GM18867 (cell line): ENCODE results near the gene PITPNM2.

ENCODE experiments used
- ATAC-seq: cut with Tn5 transposase; IDR thresholded peaks from one replicate; pipeline ENCODE4 v1.9.1; 2021; ENCODE audit warnings: mild to moderate bottlenecking, moderate library complexity; ENCODE audit not compliant: unreplicated experiment

Gene PITPNM2

GRCh38 chr12:123145211-123145610 lies 5.7 kb downstream of the PITPNM2 start:
- ATAC-seq = no peak

GRCh38 chr12:123143736-123144461 lies 7.0 kb downstream of the PITPNM2 start:
- ATAC-seq = no peak

- ATAC-seq = no peak
Observed at GRCh38 chr12:123142921-123143735, 7.8 kb downstream of the PITPNM2 start.

- no peak for ATAC-seq
Observed at GRCh38 chr12:123142518-123142840, 8.4 kb downstream of the PITPNM2 start.

GRCh38 chr12:123141615-123142517 lies 9.0 kb downstream of the PITPNM2 start:
- ATAC-seq = no peak

GRCh38 chr12:123140676-123141614 lies 9.9 kb downstream of the PITPNM2 start:
- ATAC-seq = no peak

- ATAC-seq = no peak
Observed at GRCh38 chr12:123139926-123140675, 10.8 kb downstream of the PITPNM2 start.

GRCh38 chr12:123135688-123136087 lies 15.2 kb downstream of the PITPNM2 start:
- no peak for ATAC-seq

GRCh38 chr12:123134826-123135225 lies 16.1 kb downstream of the PITPNM2 start:
- ATAC-seq = no peak

- no peak for ATAC-seq
Observed at GRCh38 chr12:123134271-123134671, 16.6 kb downstream of the PITPNM2 start.

GRCh38 chr12:123133701-123134100 lies 17.2 kb downstream of the PITPNM2 start:
- no peak for ATAC-seq

GRCh38 chr12:123132951-123133619 lies 17.8 kb downstream of the PITPNM2 start:
- ATAC-seq = no peak

GRCh38 chr12:123131879-123132402 lies 18.9 kb downstream of the PITPNM2 start:
- no peak for ATAC-seq

GRCh38 chr12:123131291-123131832 lies 19.5 kb downstream of the PITPNM2 start:
- no peak for ATAC-seq

- ATAC-seq = no peak
Observed at GRCh38 chr12:123129621-123130020, 21.3 kb downstream of the PITPNM2 start.

GRCh38 chr12:123127182-123127495 lies 23.8 kb downstream of the PITPNM2 start:
- ATAC-seq = no peak

- ATAC-seq = no peak
Observed at GRCh38 chr12:123126294-123127181, 24.4 kb downstream of the PITPNM2 start.

- ATAC-seq = no peak
Observed at GRCh38 chr12:123122626-123123025, 28.3 kb downstream of the PITPNM2 start.
